Mucosa of descending colon (tissue), 3 donors: ENCODE results near the gene PTGES2. TPM values are rescaled to one million over a fixed set of nuclear protein-coding genes. Genes with fewer than 3 reads are reported as not detected.

Source experiments
- ATAC-seq: fragments of 200-7000 bp; cut with Tn5 transposase; one replicate; pipeline ENCODE4 v1.9.1; 2020; ENCODE audit warnings: mild to moderate bottlenecking, moderate library complexity
- DNase-seq, 3 donors: peaks; one replicate each; pipeline ENCODE4 v3.0.0-alpha.2; 2020
- H3K36me3 ChIP-seq: fragments of 200-600 bp; one replicate; pipeline ENCODE4 v1.8.0; 2021; ENCODE audit warnings: low read depth, mild to moderate bottlenecking
- H3K4me1 ChIP-seq: fragments of 200-600 bp; one replicate; pipeline ENCODE4 v1.8.0; 2021; ENCODE audit warnings: low read depth, mild to moderate bottlenecking
- H3K4me3 ChIP-seq: fragments of 200-600 bp; one replicate; pipeline ENCODE4 v1.8.0; 2021; ENCODE audit warnings: mild to moderate bottlenecking
- H3K9me3 ChIP-seq: fragments of 200-600 bp; one replicate; pipeline ENCODE4 v1.8.0; 2021; ENCODE audit warnings: mild to moderate bottlenecking
- intact Hi-C, 2 donors: fragments of 100-400 bp; cut with DNase I in 1 of 2; cut with micrococcal nuclease in 1 of 2; formaldehyde crosslinking; loops; one replicate each; pipeline versions ENCODE4 v1.11.0 to v1.11.1; 2022; cut with DNase I, micrococcal nuclease
- total RNA-seq, 3 donors: library from RNA; stranded (reverse); fragmentation: NEBNext Ultra II Directional in 2 of 3; extraction: Animal tissue kit (Norgen Biotek cat#: 25700) in 2 of 3; gene quantifications; one replicate each; pipeline versions ENCODE4 v1.2.1 to v1.2.4, GENCODE V29; 2021 to 2023
- TF ChIP-seq, protein P1 (sequence below): fragments of 200-600 bp; IDR thresholded peaks from one replicate; pipeline ENCODE4 v1.8.0; 2022; ENCODE audit warnings: antibody characterized with exemption, mild to moderate bottlenecking
- donor health status: DM: no; HTN: no; CAD: no; lungs with moderate emphysema.
- donor health status: DM: no; HTN: no; CAD: no.
- donor health status: DM: no; HTN: yes; CAD: no.

PTGES2 gene
- total RNA-seq, 3 donors from 2014 or later = 65.3 to 99.7 (median 90.6) TPM

- H3K36me3 ChIP-seq = peaks cover 10% of the 10 kb centered on the region
- DNase-seq (peak in 2 of 3 donors; percentile 39 to 54), ATAC-seq (no peak)
- no peaks in the 10 kb centered on the region for H3K9me3 ChIP-seq
- intact Hi-C loops = no loop called here
- peaks cover 33% of the 10 kb centered on the region for H3K4me1 ChIP-seq
- TF ChIP-seq, protein P1, sequence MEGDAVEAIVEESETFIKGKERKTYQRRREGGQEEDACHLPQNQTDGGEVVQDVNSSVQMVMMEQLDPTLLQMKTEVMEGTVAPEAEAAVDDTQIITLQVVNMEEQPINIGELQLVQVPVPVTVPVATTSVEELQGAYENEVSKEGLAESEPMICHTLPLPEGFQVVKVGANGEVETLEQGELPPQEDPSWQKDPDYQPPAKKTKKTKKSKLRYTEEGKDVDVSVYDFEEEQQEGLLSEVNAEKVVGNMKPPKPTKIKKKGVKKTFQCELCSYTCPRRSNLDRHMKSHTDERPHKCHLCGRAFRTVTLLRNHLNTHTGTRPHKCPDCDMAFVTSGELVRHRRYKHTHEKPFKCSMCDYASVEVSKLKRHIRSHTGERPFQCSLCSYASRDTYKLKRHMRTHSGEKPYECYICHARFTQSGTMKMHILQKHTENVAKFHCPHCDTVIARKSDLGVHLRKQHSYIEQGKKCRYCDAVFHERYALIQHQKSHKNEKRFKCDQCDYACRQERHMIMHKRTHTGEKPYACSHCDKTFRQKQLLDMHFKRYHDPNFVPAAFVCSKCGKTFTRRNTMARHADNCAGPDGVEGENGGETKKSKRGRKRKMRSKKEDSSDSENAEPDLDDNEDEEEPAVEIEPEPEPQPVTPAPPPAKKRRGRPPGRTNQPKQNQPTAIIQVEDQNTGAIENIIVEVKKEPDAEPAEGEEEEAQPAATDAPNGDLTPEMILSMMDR = no peak
- H3K4me3 ChIP-seq = no peak overlapping the region
Observed at GRCh38 chr9:128106940-128107467, 20.5 kb downstream of the PTGES2 start.

DNA sequence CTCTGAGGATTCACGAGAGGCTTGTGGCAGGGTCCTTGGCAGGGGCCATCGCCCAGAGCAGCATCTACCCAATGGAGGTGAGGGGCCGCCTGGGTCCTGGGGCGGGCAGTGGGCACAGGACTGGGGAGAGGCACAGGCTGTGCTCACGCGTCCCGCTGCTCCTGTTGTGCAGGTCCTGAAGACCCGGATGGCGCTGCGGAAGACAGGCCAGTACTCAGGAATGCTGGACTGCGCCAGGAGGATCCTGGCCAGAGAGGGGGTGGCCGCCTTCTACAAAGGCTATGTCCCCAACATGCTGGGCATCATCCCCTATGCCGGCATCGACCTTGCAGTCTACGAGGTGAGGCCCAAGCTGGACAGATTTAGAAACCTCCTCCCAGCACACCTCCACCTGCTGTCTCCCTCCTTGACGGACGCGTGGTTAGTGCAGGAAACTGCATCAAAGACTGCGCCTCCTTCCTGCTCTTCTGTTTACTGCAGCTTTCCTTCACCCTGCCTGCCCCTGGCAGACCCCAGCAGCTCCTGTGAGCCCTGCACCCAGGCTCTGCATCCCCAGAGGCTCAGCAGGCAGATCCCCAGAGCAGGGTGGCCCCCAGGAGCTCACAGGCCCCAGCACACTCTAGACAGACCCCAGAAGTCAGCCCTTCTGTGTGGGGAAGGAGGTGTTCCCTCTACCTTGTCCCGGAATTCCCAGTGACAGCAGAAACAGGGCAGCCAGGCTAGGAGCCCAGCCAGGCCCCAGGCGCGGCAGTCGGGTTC is 21.2 kb downstream of the PTGES2 start:
- intact Hi-C loops = no loop called here
- H3K4me1 ChIP-seq = peaks cover 29% of the 10 kb centered on the region
- H3K9me3 ChIP-seq = no peaks in the 10 kb centered on the region
- ATAC-seq (no peak), DNase-seq (peak in 2 of 3 donors; percentile 42 to 52)
- H3K36me3 ChIP-seq = peaks cover 17% of the 10 kb centered on the region
- no peak overlapping the region for H3K4me3 ChIP-seq
- TF ChIP-seq, protein P1 = no peak

DNA sequence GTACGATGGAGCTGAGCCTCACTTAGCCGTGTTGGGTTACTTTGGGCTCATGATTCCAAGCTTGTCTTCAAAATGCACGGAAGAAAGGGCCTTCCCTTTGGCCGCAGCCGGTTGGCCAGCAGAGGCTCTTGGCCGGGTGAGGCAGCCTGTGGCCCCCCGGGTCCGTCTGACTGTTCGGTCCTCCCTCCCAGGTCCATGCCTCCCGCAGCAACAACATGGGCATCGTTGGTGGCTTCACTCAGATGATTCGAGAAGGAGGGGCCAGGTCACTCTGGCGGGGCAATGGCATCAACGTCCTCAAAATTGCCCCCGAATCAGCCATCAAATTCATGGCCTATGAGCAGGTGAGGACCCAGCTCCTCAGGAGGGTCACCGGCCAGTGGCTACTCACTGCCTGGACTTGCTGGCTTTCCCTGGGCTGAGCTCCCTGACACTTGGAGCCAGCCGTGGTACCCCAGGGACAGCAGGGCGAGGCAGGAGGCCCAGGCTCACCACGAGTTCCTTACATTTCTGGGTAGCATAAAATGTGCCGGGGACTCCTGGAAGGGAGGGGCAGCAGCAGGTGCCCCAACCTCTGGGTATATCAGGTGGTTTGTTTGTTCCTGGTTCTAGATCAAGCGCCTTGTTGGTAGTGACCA is 21.9 kb downstream of the PTGES2 start:
- TF ChIP-seq, protein P1 = no peak
- intact Hi-C loops = no loop called here
- DNase-seq (peak in 2 of 3 donors; percentile 39 to 51), ATAC-seq (no peak)
- H3K4me1 ChIP-seq = peaks cover 29% of the 10 kb centered on the region
- peaks cover 20% of the 10 kb centered on the region for H3K36me3 ChIP-seq
- no peak overlapping the region for H3K4me3 ChIP-seq
- no peaks in the 10 kb centered on the region for H3K9me3 ChIP-seq

DNA sequence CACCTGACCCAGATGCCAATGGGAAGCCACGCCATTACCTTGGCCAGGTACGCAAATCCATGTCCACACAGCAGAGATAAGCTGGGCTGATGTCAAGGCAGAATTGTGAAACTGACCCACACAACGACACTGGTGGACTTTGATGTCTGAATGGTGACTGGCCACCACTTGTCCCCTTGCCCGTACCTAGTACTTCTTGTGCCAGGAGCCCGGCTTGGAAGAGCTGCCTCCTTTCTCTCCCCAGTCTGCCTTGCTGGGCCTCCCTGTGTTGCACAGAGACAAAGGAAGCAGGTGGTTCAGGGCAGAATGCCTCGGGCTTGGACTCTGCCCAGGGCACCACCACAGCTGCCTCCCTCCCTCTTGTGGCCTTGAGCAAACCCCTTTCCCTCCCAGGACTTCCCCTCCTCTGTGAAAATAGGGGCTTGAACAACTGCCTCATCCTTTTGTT is 23.3 kb downstream of the PTGES2 start:
- intact Hi-C loops = no loop called here
- H3K36me3 ChIP-seq = peaks cover 20% of the 10 kb centered on the region
- TF ChIP-seq, protein P1 = no peak
- DNase-seq = peak; percentile 70 to 78 (median 76)
- no peak overlapping the region for H3K4me3 ChIP-seq
- peaks cover 34% of the 10 kb centered on the region for H3K4me1 ChIP-seq
- ATAC-seq = peak; percentile 78
- no peaks in the 10 kb centered on the region for H3K9me3 ChIP-seq

DNA sequence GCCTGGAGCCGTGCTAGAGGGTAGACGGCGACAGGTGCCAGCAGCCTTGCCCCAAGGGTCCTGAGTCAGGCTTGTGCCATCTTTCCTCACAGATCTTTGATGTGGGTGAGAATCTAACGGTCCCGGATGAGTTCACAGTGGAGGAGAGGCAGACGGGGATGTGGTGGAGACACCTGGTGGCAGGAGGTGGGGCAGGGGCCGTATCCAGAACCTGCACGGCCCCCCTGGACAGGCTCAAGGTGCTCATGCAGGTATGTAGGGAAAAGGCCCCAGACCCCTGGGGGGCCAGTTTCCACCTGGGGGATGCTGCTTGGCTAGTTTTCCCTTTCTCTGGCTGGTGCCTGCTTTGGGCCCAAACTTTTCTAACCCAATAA is 24.0 kb downstream of the PTGES2 start:
- ATAC-seq (peak; percentile 6), DNase-seq (peak in 2 of 3 donors; percentile 42 to 47)
- Histone ChIP-seq H3K4me3 (no peak overlapping the region), H3K4me1 (peaks cover 34% of the 10 kb centered on the region), H3K9me3 (no peaks in the 10 kb centered on the region), H3K36me3 (peaks cover 20% of the 10 kb centered on the region)
- TF ChIP-seq, protein P1 = no peak
- intact Hi-C loops = no loop called here
